ENCODE results near the gene HTR4. TPM values are rescaled to one million over a fixed set of nuclear protein-coding genes. Genes with fewer than 3 reads are reported as not detected.
A peak's percentile ranks its signal among the peaks of the same experiment; 100 is the strongest.

HTR4 gene
- total and polyA plus RNA-seq, 4 experiments from 2014 or later, result not detected

DNA sequence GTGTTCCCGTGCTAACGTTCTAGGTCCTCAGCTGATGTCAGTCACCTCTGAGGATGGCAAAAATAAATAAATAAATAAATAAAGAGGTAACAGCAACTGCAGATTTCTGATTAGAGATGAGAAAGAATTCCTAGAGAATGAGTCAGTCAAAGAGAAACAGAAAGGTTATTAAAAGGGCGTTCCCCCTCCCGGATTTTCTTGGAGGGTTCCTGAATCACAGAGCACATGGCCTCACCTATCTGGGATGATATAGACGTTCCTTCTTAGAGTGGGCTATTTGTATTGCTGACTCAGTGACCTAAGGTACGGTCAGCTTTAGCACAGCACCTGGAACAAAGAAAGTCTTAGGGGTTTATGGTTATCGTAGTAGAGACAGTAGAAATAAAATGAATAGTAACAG lies 30.6 kb downstream of the HTR4 start:
- H3K4me3 Mint-ChIP-seq, result no peak overlapping the region
- CTCF ChIA-PET (ENCODE audit: partially characterized antibody), result no interaction called here

DNA sequence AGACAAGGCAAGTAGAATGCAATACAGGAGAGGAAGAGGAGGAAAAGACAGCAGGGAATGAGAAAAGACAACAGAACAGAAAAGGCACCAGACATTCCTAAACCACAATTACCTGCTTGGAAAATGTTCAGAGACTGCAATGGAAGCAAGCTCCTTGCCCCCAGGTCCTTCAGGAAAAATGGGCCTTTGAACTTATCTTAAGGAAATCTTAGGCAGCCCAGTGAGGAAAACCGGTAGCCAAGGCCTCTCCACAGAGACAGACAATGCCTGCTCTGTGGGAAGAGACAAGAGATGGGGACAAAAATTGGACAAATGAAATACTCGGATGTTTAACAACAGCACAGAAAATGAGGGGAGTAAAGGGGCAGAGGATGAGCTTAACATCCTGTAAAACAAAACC lies 31.2 kb downstream of the HTR4 start:
- H3K9me3 Mint-ChIP-seq, result no peaks in the 10 kb centered on the region
- peaks cover 17 to 35% (median 27%) of the 10 kb centered on the region in 4 donors for H3K4me1 Mint-ChIP-seq
- H3K27ac ChIP-seq (ENCODE audit: low read depth, low read length), result no peak overlapping the region
- no peaks in the 10 kb centered on the region for H3K36me3 ChIP-seq (ENCODE audit: insufficient read depth, low read length)
- H3K36me3 Mint-ChIP-seq, result no peaks in the 10 kb centered on the region
- no peaks in the 10 kb centered on the region for H3K27me3 ChIP-seq (ENCODE audit: insufficient read depth, low read length)
- intact Hi-C loops (cut with micrococcal nuclease), result loop anchor here (10.0 kb wide), 1 partner anchor 48 kb away; no protein-coding TSS in a partner anchor
- POLR2A ChIA-PET (ENCODE audit: partially characterized antibody), result no interaction called here
- DNase-seq, result no peak
- no peaks in the 10 kb centered on the region for H3K9me3 ChIP-seq (ENCODE audit: control insufficient read depth in 1 of 2, low read length in 2 of 2)
- H3K4me3 Mint-ChIP-seq, result no peak overlapping the region
- H3K4me1 ChIP-seq (ENCODE audit: insufficient read depth, low read length), result peaks cover 19% of the 10 kb centered on the region
- peak overlapping the region in 1 of 7 donors; percentile 30 for H3K27ac Mint-ChIP-seq
- H3K27me3 Mint-ChIP-seq, result peaks cover 4 to 5% of the 10 kb centered on the region in 2 donors
- H3K4me3 ChIP-seq (ENCODE audit: low read length in 2 of 2), result no peak overlapping the region
- CTCF ChIA-PET (ENCODE audit: partially characterized antibody), result no interaction called here

More for the DNA sequence above, 30.6 kb downstream of the HTR4 start:
- no peaks in the 10 kb centered on the region for H3K9me3 ChIP-seq (ENCODE audit: control insufficient read depth in 1 of 2, low read length in 2 of 2)
- no peaks in the 10 kb centered on the region for H3K27me3 ChIP-seq (ENCODE audit: insufficient read depth, low read length)
- intact Hi-C loops (cut with micrococcal nuclease), result loop anchor here (10.0 kb wide), 1 partner anchor 49 kb away; no protein-coding TSS in a partner anchor
- no peaks in the 10 kb centered on the region for H3K36me3 ChIP-seq (ENCODE audit: insufficient read depth, low read length)
- Mint-ChIP-seq H3K27me3 (peaks cover 4 to 5% of the 10 kb centered on the region in 2 donors), H3K9me3 (no peaks in the 10 kb centered on the region), H3K36me3 (no peaks in the 10 kb centered on the region), H3K4me1 (peaks cover 17 to 29% (median 26%) of the 10 kb centered on the region in 4 donors), H3K27ac (no peak overlapping the region)
- H3K4me3 ChIP-seq (ENCODE audit: low read length in 2 of 2), result no peak overlapping the region
- H3K27ac ChIP-seq (ENCODE audit: low read depth, low read length), result no peak overlapping the region
- POLR2A ChIA-PET (ENCODE audit: partially characterized antibody), result no interaction called here
- H3K4me1 ChIP-seq (ENCODE audit: insufficient read depth, low read length), result peaks cover 19% of the 10 kb centered on the region
- no peak for DNase-seq

DNA sequence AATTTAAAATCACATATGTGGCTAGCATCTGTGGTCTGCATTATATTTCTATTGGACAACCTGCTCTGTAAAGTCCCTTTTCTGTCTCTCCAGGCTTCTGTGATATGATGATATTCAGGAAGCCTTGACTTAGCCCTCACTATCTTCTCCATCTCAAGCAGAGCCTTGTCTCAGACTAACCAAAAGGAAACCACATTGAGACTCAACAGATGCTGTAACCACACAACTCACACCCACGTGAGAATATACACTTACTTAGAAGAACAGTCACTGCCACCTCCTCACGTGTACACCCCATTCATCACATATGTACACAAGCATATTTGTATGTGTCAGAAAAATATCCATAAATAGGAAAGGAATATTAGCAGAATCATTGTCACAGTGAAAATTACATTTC lies 33.6 kb downstream of the HTR4 start:
- H3K4me1 Mint-ChIP-seq, result peaks cover 20 to 35% (median 27%) of the 10 kb centered on the region in 4 donors
- Histone ChIP-seq H3K36me3 (ENCODE audit: insufficient read depth, low read length) (no peaks in the 10 kb centered on the region), H3K9me3 (ENCODE audit: control insufficient read depth in 1 of 2, low read length in 2 of 2) (no peaks in the 10 kb centered on the region), H3K4me1 (ENCODE audit: insufficient read depth, low read length) (peaks cover 19% of the 10 kb centered on the region), H3K27me3 (ENCODE audit: insufficient read depth, low read length) (no peaks in the 10 kb centered on the region), H3K4me3 (ENCODE audit: low read length in 2 of 2) (no peak overlapping the region), H3K27ac (ENCODE audit: low read depth, low read length) (no peak overlapping the region)
- peak; percentile 39 to 68 (median 50) for DNase-seq
- ChIA-PET POLR2A (ENCODE audit: partially characterized antibody) (no interaction called here), CTCF (ENCODE audit: partially characterized antibody) (no interaction called here)
- H3K27ac Mint-ChIP-seq, result peak overlapping the region in 3 of 7 donors; percentile 13 to 66 (median 48)
- H3K27me3 Mint-ChIP-seq, result peaks cover 2 to 4% of the 10 kb centered on the region in 2 donors
- intact Hi-C loops (cut with micrococcal nuclease), result loop anchor here (10.0 kb wide), 1 partner anchor 46 kb away; no protein-coding TSS in a partner anchor
- H3K36me3 Mint-ChIP-seq, result no peaks in the 10 kb centered on the region
- peaks cover 0 to 1% (median 0%) of the 10 kb centered on the region in 8 donors for H3K9me3 Mint-ChIP-seq
- peak overlapping the region in 5 of 8 donors; percentile 2 to 53 (median 32) for H3K4me3 Mint-ChIP-seq

DNA sequence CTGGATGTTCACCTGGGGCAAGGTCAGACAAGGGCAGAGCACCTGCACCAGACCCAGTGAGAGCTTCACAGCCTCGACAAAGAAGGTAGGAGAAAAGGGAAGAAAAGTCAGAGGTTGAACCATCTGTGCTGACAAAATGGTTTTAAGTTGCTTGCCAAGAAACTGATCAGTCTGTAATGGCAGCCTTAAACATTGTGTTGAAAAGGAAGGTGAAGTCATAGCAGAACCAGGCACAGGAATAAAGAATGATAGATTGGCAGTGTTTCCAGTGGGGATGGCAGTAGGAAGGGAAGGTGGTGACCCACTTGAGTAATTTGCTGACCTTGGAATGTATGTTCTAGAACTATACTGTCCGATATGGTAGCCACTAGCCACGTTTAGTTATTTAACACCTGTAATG lies 34.2 kb downstream of the HTR4 start:
- intact Hi-C loops (cut with micrococcal nuclease), result loop anchor here (10.0 kb wide), 1 partner anchor 45 kb away; no protein-coding TSS in a partner anchor
- peaks cover 20 to 35% (median 27%) of the 10 kb centered on the region in 4 donors for H3K4me1 Mint-ChIP-seq
- H3K27ac ChIP-seq (ENCODE audit: low read depth, low read length), result no peak overlapping the region
- peaks cover 2 to 4% of the 10 kb centered on the region in 2 donors for H3K27me3 Mint-ChIP-seq
- CTCF ChIA-PET (ENCODE audit: partially characterized antibody), result no interaction called here
- no peaks in the 10 kb centered on the region for H3K9me3 ChIP-seq (ENCODE audit: control insufficient read depth in 1 of 2, low read length in 2 of 2)
- H3K36me3 ChIP-seq (ENCODE audit: insufficient read depth, low read length), result no peaks in the 10 kb centered on the region
- DNase-seq, result no peak
- no peaks in the 10 kb centered on the region for H3K36me3 Mint-ChIP-seq
- H3K27me3 ChIP-seq (ENCODE audit: insufficient read depth, low read length), result no peaks in the 10 kb centered on the region
- H3K27ac Mint-ChIP-seq, result peak overlapping the region in 3 of 7 donors; percentile 1 to 65 (median 52)
- no peak overlapping the region for H3K4me3 ChIP-seq (ENCODE audit: low read length in 2 of 2)
- peaks cover 0 to 1% (median 0%) of the 10 kb centered on the region in 8 donors for H3K9me3 Mint-ChIP-seq
- POLR2A ChIA-PET (ENCODE audit: partially characterized antibody), result no interaction called here
- peaks cover 19% of the 10 kb centered on the region for H3K4me1 ChIP-seq (ENCODE audit: insufficient read depth, low read length)
- H3K4me3 Mint-ChIP-seq, result peak overlapping the region in 4 of 8 donors; percentile 12 to 61 (median 37)

DNA sequence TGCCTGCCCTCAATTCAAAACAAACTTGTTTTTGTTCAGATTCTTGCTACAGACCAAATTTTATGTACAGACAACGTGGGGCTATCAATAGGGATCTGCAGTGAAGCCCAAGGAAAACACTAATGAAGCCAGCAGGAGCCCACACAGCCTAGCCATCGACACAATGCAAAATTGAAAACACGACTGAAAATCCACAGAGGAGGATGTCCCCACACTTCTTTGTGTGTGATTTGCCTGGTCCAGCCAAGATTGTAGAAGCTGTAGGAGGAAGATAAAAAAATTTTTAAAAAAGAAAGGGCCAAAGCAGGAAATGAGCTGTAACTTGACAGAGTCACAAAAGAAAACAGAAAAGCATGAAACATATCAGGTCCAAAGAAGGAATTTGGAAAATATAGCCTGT lies 34.8 kb downstream of the HTR4 start:
- H3K36me3 ChIP-seq (ENCODE audit: insufficient read depth, low read length), result no peaks in the 10 kb centered on the region
- no peak overlapping the region for H3K27ac ChIP-seq (ENCODE audit: low read depth, low read length)
- Mint-ChIP-seq H3K4me3 (peak overlapping the region in 3 of 8 donors; percentile 12 to 54 (median 33)), H3K27me3 (peaks cover 0 to 2% of the 10 kb centered on the region in 2 donors), H3K36me3 (no peaks in the 10 kb centered on the region), H3K27ac (peak overlapping the region in 1 of 7 donors; percentile 65), H3K9me3 (peaks cover 0 to 1% (median 0%) of the 10 kb centered on the region in 8 donors), H3K4me1 (peaks cover 20 to 35% (median 27%) of the 10 kb centered on the region in 4 donors)
- intact Hi-C loops (cut with micrococcal nuclease), result no loop called here
- H3K27me3 ChIP-seq (ENCODE audit: insufficient read depth, low read length), result no peaks in the 10 kb centered on the region
- no peaks in the 10 kb centered on the region for H3K9me3 ChIP-seq (ENCODE audit: control insufficient read depth in 1 of 2, low read length in 2 of 2)
- H3K4me3 ChIP-seq (ENCODE audit: low read length in 2 of 2), result no peak overlapping the region
- ChIA-PET POLR2A (ENCODE audit: partially characterized antibody) (no interaction called here), CTCF (ENCODE audit: partially characterized antibody) (no interaction called here)
- no peak for DNase-seq
- H3K4me1 ChIP-seq (ENCODE audit: insufficient read depth, low read length), result peaks cover 19% of the 10 kb centered on the region

DNA sequence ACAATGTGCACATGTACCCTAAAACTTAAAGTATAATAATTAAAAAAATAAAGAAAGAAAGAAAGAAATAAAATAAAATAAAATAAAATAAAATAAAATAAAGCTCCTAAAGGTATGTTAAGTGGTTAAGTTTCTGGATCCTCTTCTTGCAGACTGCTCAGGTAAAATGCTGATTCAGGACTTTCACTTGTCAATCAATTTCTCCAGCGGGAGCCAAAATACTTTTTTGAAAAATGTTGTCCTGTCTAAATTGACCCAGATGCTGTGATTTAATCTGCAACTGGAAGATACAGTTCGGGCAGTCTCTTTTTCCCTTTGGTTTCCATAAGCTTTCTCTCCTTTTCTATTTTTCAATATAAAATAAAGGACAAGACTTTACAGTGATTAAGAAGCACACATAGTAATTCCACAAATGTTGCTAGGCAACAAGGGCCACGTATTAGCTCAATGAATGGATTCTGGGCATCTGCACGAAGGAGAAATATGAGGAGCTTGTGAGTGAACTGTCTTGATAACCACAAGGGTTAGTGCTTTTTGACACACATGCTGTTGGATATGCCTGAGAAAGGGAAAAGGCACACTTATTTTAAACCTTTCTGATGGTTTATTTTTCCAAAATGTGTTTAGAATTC lies 38.6 kb downstream of the HTR4 start:
- no peak for DNase-seq
- no peaks in the 10 kb centered on the region for H3K27me3 Mint-ChIP-seq
- H3K9me3 ChIP-seq (ENCODE audit: control insufficient read depth in 1 of 2, low read length in 2 of 2), result no peaks in the 10 kb centered on the region
- H3K4me1 ChIP-seq (ENCODE audit: insufficient read depth, low read length), result peaks cover 12% of the 10 kb centered on the region
- H3K27me3 ChIP-seq (ENCODE audit: insufficient read depth, low read length), result no peaks in the 10 kb centered on the region
- H3K27ac Mint-ChIP-seq, result no peak overlapping the region
- H3K9me3 Mint-ChIP-seq, result peaks cover 0 to 4% (median 0%) of the 10 kb centered on the region in 8 donors
- H3K4me1 Mint-ChIP-seq, result peaks cover 12 to 22% (median 15%) of the 10 kb centered on the region in 4 donors
- ChIA-PET POLR2A (ENCODE audit: partially characterized antibody) (no interaction called here), CTCF (ENCODE audit: partially characterized antibody) (no interaction called here)
- H3K4me3 Mint-ChIP-seq, result no peak overlapping the region
- H3K4me3 ChIP-seq (ENCODE audit: low read length in 2 of 2), result no peak overlapping the region
- no peak overlapping the region for H3K27ac ChIP-seq (ENCODE audit: low read depth, low read length)
- intact Hi-C loops (cut with micrococcal nuclease), result no loop called here
- H3K36me3 ChIP-seq (ENCODE audit: insufficient read depth, low read length), result no peaks in the 10 kb centered on the region
- no peaks in the 10 kb centered on the region for H3K36me3 Mint-ChIP-seq

DNA sequence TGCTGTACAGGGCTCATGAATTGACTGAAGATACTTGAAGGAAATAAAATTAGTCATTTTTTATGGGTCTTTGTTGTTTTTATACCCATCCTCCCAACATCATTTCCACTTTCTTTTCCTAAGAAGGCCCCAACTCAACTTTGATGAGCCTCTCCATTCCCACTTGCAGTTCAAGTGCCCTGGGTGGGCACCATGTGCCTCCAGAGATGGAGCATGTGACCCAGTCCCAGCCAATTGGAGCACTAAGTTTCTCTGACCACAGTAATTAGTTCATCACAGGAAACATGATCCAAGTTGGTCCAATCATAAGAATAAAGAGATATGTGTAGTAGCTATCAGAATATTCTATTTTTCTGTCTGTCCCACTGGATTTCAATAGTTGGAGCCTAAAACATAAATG lies 46.9 kb downstream of the HTR4 start:
- Mint-ChIP-seq H3K36me3 (no peaks in the 10 kb centered on the region), H3K4me1 (no peaks in the 10 kb centered on the region), H3K4me3 (no peak overlapping the region), H3K9me3 (peaks cover 0 to 5% (median 0%) of the 10 kb centered on the region in 8 donors), H3K27ac (no peak overlapping the region), H3K27me3 (peaks cover 2% of the 10 kb centered on the region in 2 donors)
- H3K36me3 ChIP-seq (ENCODE audit: insufficient read depth, low read length), result no peaks in the 10 kb centered on the region
- intact Hi-C loops (cut with micrococcal nuclease), result no loop called here
- H3K27me3 ChIP-seq (ENCODE audit: insufficient read depth, low read length), result no peaks in the 10 kb centered on the region
- ChIA-PET POLR2A (ENCODE audit: partially characterized antibody) (no interaction called here), CTCF (ENCODE audit: partially characterized antibody) (no interaction called here)
- H3K4me1 ChIP-seq (ENCODE audit: insufficient read depth, low read length), result no peaks in the 10 kb centered on the region
- H3K4me3 ChIP-seq (ENCODE audit: low read length in 2 of 2), result no peak overlapping the region
- H3K9me3 ChIP-seq (ENCODE audit: control insufficient read depth in 1 of 2, low read length in 2 of 2), result no peaks in the 10 kb centered on the region
- no peak for DNase-seq
- H3K27ac ChIP-seq (ENCODE audit: low read depth, low read length), result no peak overlapping the region

Measured in CD4-positive, alpha-beta memory T cell (primary cell).